ENCODE results near the gene SLC19A1.

The SLC19A1 gene

GRCh38 chr21:45576838-45577737 lies 34.8 kb upstream of the SLC19A1 start:
- Histone ChIP-seq H3K4me3 (ENCODE audit: low read length) (no peak overlapping the region), H3K4me1 (ENCODE audit: low read length) (no peaks in the 10 kb centered on the region), H2AFZ (ENCODE audit: low read length) (no peak overlapping the region), H3K79me2 (ENCODE audit: low read length) (no peaks in the 10 kb centered on the region), H4K20me1 (ENCODE audit: insufficient read depth, low read length) (no peaks in the 10 kb centered on the region), H3K27me3 (replicated peaks; ENCODE audit: insufficient read depth, low read length) (peaks cover 98% of the 10 kb centered on the region), H3K4me2 (ENCODE audit: low read depth, low read length) (no peak overlapping the region), H3K9me3 (replicated peaks; ENCODE audit: insufficient read depth, low read length) (no peaks in the 10 kb centered on the region), H3K36me3 (replicated peaks; ENCODE audit: insufficient read depth, low read length) (no peaks in the 10 kb centered on the region), H3K9ac (ENCODE audit: low read length) (no peak overlapping the region), H3K27ac (ENCODE audit: low read length) (no peak overlapping the region), H3F3A (ENCODE audit: insufficient read depth, low read length) (no peaks in the 10 kb centered on the region), H3K9me2 (replicated peaks; ENCODE audit: insufficient read depth, low read length) (no peaks in the 10 kb centered on the region)
- no peak for DNase-seq
- no peak for TF ChIP-seq EZH2phosphoT487 (IDR thresholded peaks at IDR 0.05; ENCODE audit: low read length)
- no peak for TF ChIP-seq EZH2 (optimal IDR thresholded peaks at IDR 0.05; ENCODE audit: low read depth, low read length)
- TF ChIP-seq CTCF (IDR thresholded peaks at IDR 0.05; ENCODE audit: low read length), result no peak

- H4K20me1 ChIP-seq (ENCODE audit: insufficient read depth, low read length), result no peaks in the 10 kb centered on the region
- no peaks in the 10 kb centered on the region for H3K36me3 ChIP-seq (replicated peaks; ENCODE audit: insufficient read depth, low read length)
- H3K9ac ChIP-seq (ENCODE audit: low read length), result no peak overlapping the region
- H3K4me3 ChIP-seq (ENCODE audit: low read length), result no peak overlapping the region
- no peaks in the 10 kb centered on the region for H3K4me1 ChIP-seq (ENCODE audit: low read length)
- no peak overlapping the region for H3K4me2 ChIP-seq (ENCODE audit: low read depth, low read length)
- no peak overlapping the region for H2AFZ ChIP-seq (ENCODE audit: low read length)
- no peaks in the 10 kb centered on the region for H3K79me2 ChIP-seq (ENCODE audit: low read length)
- DNase-seq, result no peak
- no peaks in the 10 kb centered on the region for H3K9me2 ChIP-seq (replicated peaks; ENCODE audit: insufficient read depth, low read length)
- H3K27me3 ChIP-seq (replicated peaks; ENCODE audit: insufficient read depth, low read length), result peaks cover 100% of the 10 kb centered on the region
- H3K27ac ChIP-seq (ENCODE audit: low read length), result no peak overlapping the region
- H3F3A ChIP-seq (ENCODE audit: insufficient read depth, low read length), result no peaks in the 10 kb centered on the region
- TF ChIP-seq EZH2 (optimal IDR thresholded peaks at IDR 0.05; ENCODE audit: low read depth, low read length) (no peak), EZH2phosphoT487 (IDR thresholded peaks at IDR 0.05; ENCODE audit: low read length) (no peak), CTCF (IDR thresholded peaks at IDR 0.05; ENCODE audit: low read length) (no peak)
- H3K9me3 ChIP-seq (replicated peaks; ENCODE audit: insufficient read depth, low read length), result no peaks in the 10 kb centered on the region
Measured at GRCh38 chr21:45575993-45576837, 34.0 kb upstream of the SLC19A1 start.

GRCh38 chr21:45575304-45575992 lies 33.2 kb upstream of the SLC19A1 start:
- Histone ChIP-seq H3F3A (ENCODE audit: insufficient read depth, low read length) (no peaks in the 10 kb centered on the region), H3K4me1 (ENCODE audit: low read length) (no peaks in the 10 kb centered on the region), H3K9me2 (replicated peaks; ENCODE audit: insufficient read depth, low read length) (no peaks in the 10 kb centered on the region), H3K79me2 (ENCODE audit: low read length) (no peaks in the 10 kb centered on the region), H4K20me1 (ENCODE audit: insufficient read depth, low read length) (no peaks in the 10 kb centered on the region), H2AFZ (ENCODE audit: low read length) (no peak overlapping the region), H3K27ac (ENCODE audit: low read length) (no peak overlapping the region), H3K4me2 (ENCODE audit: low read depth, low read length) (no peak overlapping the region), H3K36me3 (replicated peaks; ENCODE audit: insufficient read depth, low read length) (no peaks in the 10 kb centered on the region), H3K4me3 (ENCODE audit: low read length) (no peak overlapping the region), H3K9ac (ENCODE audit: low read length) (no peak overlapping the region), H3K9me3 (replicated peaks; ENCODE audit: insufficient read depth, low read length) (no peaks in the 10 kb centered on the region), H3K27me3 (replicated peaks; ENCODE audit: insufficient read depth, low read length) (peaks cover 100% of the 10 kb centered on the region)
- TF ChIP-seq CTCF (IDR thresholded peaks at IDR 0.05; ENCODE audit: low read length) (no peak), EZH2phosphoT487 (IDR thresholded peaks at IDR 0.05; ENCODE audit: low read length) (no peak), EZH2 (optimal IDR thresholded peaks at IDR 0.05; ENCODE audit: low read depth, low read length) (no peak)
- no peak for DNase-seq

All from MM.1S (cell line).